DMS153 treated with DMSO at 0.1 percent for 48 hours (cell line): ENCODE measurements around the gene DVL1.
"Not testable (repeated sequence)": the region's sequence is repeated elsewhere in the genome, so short reads cannot be mapped to it uniquely, and the experiment has no call there.

Experiments
- DNase-seq: peaks from one replicate; lab custom pipeline; 2025; ENCODE audit not compliant: unreplicated experiment; lab: John Stamatoyannopoulos, UW

The DVL1 gene

DNA sequence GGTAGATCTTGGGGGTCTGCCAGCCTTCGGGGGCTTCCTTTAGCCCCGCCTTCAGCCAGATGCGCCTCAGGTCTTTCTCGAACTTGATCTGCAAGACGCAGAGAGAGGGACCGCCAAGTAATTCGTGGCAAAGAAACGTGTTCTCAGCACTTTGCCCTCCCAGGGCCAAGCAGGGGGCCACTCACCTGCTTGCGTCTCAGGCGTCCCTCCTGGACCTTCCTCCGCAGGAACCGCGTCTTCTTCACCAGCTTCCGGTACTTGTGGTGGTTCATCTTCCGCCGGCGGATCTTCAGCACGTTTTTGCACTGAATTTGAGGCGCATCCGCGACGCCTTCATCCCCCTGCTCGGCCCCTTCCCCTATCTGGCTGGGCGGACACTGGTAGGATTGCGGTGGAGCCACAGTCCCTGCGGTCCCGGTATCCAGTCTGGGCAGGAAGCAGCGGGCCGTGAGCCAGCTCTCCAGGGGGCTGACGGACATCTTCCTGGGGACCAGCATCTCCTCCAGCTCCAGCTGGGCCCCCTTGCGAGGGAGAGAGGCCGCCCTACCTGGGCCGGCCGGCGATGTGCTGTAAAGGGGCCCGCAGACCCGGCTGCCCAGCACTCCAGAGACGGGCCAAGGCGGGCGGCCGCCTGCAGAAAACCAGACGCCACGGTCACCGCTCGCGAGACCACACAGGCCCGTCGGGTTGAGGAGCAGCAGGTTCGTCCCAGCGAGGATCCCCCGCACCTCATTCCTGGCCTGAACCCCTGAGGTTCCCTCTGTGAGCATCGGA lies 24.8 kb upstream of the DVL1 start:
- no peak for DNase-seq

DNA sequence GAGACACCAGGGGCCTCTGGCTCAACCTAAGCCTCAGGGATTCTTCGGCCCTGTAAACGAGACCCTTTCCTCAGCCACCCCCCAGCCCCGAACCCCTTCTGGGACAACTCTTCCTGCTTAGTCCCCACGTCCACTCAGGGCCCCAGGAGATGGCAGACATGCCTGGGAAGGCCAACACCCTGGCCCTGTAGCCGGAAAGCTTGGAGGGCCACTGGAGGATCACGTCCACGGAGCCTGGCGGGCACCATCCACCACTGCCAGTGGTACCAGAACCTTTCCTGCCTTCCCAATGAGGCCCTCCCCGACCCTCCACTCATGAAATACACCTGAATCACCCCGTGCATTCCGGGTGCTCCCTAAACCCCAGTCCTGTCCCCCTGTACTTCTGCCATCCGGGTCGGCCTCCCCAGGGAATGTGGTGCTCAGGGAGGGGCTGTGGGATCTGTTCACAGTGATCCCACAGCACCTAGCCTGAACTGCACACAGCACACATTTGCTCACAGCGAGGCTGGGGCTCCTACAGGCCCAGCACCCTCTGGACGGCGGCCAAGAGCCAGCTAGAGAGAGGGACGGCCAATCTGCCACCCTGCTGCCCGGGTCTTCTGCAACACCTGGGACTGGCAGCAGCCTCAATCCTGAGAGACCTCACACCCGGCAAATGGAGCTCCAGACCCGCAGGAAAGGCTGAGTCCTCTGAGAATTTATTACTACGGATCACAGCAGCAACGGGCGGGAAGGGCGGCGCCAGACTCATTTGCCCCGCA lies 24.0 kb upstream of the DVL1 start:
- DNase-seq, result no peak

DNA sequence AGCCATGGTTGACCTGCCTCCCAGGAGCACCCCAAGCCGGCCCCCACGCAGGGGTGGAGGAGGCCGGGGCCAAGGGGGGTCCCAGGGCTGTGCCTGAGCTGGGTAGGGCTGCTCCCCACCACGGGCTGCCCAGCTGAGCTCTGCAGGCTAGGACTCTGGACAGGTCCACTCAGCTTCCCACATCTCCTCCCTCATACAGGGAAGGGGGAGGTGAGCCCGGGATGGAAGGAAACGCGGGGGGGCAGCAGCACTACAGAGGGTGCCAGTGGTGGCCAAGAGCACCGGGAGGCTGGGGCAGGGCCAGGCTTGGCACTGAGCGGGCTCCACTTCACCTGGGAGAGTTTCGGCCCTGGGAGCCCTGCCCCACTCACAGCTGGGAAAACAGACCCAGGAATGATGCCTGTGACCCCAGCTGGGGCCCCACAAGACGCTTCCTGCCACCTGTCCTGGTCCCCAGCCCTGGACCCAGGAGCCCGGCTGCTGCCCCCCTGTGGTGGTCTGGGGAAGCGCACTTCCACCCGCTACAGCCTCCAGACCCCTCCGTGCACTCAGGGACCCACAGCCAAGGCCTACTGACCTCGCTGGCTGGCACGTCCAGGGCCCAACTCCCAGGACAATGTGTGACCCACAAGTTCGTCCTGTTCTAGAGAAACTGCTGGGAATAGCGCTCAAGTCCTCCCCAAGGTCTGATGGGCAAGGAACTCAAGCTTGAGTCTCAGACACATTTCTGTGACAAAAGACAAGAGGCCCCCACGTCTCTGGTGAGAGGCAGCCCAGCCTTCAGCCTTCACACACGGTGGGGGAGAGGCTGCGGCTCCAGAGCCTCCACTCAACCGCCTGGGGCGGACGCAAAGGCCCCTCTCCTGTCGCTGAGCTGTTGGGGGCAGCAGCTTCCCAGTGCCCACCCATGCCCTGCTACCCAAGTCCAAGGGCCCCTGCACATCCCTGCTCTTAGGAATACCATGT lies 22.8 kb upstream of the DVL1 start:
- DNase-seq, result peak; percentile 50

DNA sequence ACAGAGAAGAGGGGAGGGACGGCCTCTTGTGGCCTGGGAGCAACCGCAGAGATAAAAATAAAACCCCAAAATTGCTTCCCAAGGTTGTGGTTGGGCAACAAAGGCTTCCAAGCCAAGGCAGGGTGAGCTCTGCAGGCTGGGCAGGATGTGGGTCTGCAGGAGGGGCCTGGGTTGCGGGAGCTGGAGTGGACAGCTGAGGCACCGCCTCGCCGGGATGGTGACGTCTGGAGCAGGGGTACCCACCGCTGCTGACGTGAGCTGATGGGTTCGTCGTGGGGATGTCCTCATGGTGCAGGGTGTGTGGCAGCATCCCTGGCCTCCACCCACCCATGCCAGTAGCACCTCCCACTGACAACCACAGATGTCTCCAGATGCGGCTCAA lies 22.1 kb upstream of the DVL1 start:
- DNase-seq, result no peak

DNA sequence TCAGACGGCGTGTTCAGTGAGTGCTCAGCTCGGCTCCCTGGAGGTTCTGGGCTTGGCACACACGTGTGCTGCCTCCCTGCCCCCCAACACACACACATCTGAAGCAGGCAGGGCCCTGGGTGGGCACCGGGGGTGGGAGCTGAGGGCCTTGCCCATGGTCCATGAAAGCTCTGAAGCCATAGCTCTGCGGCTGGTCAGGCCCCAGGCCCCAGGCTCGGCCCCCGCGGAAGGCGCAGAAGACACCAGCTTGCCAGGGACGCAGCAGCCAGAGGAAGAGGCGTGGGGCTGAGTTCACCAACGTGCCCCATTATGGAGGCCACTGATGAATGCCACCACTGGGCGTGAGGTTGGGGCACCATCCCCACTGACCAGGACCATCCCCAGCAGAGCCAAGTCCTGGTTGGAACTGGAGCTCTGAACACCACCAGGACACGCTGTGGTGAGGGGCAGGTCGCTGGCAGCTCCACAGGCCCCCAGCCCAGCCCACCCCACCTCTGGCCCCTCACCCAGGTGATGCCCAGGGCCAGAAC lies 21.6 kb upstream of the DVL1 start:
- no peak for DNase-seq

DNA sequence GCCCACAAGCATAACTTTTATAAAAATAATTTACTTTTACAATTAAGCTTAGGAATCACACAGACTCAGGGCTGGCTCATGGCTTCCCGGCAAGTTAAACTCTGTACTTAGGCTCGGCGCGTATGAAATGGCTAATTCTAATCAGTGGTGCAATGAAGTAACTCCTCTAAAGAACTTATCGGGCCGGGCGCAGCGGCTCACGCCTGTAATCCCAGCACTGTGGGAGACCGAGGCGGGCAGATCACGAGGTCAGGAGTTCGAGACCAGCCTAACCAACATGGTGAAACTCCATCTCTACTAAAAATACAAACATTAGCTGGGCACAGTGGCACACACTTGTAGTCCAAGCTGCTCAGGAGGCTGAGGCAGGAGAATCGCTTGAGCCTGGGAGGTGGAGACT lies 20.9 kb upstream of the DVL1 start:
- not testable (repeated sequence) for DNase-seq

DNA sequence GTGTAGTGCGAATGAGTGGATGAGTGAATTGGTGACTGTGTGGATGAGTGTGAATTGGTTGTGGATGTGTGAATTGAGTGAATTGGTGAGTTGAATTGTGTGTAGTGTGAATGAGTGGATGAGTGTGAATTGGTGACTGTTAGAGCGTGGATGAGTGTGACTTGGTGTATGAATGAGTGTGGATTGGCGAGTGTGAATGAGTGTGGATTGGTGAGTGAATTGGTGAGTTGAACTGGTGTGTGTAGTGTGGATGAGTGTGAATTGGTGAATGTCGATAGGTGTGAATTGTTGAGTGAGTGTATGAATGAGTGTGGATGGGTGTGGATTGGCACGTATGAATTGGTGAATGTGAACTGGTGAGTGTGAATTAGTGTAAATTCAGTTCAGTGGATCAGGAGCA lies 18.1 kb upstream of the DVL1 start:
- DNase-seq, result no peak

DNA sequence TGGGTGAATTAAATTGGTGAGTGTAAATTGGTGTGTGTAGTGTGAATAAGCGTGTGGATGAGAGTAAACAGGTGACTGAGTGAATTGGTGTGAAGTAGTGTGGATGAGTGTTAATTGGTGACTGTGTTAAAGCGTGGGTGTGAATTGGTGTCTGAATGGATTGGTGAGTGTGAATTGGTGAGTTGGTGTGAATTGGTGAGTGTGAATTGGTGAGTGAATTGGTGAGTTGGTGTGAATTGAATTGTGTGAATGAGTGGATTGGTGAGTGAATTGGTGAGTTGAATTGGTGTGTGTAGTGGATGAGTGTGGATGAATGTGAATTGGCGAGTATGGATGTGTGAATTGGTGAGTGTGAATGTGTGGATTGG lies 17.5 kb upstream of the DVL1 start:
- DNase-seq, result no peak

DNA sequence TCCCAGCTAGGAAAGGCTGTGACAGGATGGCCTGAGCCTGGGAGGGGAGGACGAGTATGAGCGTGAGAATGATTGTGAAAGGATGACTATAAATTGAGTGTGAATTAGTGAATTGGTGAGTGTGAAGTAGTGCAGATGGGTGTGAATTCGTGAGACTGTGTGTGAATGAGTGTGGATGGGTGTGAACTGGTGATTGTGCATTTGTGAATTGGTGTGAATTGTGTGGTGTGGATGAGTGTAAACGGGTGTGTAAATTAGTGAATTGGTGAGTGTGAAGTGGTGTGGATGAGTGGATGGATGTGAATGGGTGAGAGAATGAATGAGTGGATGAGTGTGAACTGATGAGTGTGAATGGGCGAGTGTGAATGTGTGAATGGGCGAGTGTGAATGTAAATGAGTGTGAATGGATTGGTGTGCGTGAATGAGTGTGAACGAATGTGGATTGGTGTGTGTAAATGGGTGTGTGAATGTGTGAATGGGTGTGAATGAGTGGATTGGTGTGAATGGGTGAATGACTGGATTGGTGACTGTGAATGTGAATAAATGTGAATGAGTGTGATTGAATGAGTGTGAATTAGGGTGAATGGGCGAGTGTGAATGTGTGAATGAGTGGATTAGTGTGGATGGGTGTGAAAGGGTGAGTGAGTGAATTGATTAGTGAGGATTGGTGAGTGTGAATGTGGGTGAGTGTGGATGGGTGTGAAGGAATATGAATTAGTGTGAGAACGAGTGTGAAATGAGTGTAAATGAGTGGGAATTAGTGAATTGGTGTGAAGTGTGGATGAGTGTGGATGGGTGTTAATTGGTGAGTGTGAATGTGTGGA lies 16.9 kb upstream of the DVL1 start:
- no peak for DNase-seq

DNA sequence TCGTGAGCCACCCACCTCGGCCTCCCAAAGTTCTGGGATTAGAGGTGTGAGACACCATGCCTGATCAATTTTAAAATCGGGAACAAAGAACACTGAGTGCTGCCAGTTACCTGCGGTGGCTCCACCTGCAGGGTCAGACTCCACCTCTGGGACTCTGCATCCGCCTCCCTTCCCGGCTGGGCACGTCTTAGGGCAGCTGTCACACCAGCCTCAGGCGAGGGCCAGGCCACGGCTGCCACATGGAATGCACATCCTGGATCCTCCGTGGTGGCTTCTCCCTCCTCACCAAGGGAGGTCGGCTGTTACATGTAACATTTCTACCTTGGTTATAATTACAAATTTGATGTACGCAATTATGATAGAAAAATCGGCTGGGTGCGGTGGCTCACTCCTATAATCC lies 15.0 kb upstream of the DVL1 start:
- DNase-seq, result no peak

DNA sequence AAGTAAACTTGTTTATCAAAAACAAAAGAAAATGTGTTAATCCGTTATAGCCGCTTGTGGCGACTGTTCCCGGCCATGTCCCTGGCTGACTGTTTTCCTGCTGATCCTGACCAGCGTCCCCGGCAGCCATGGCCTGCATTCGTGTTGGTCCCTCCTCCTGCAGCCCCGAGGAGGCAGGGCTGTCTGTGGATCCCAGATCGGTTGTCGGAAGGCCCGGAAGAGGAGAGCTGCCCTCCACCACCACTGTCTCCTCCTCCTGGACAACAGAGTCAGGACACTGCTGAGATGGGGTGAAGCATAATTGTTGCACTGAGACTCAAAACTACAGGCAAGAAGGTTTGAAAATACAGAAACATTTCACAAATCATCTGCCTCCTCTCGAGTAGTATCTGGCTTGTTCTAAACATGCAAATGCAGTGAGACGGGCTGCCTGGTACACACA lies 12.8 kb upstream of the DVL1 start:
- no peak for DNase-seq

DNA sequence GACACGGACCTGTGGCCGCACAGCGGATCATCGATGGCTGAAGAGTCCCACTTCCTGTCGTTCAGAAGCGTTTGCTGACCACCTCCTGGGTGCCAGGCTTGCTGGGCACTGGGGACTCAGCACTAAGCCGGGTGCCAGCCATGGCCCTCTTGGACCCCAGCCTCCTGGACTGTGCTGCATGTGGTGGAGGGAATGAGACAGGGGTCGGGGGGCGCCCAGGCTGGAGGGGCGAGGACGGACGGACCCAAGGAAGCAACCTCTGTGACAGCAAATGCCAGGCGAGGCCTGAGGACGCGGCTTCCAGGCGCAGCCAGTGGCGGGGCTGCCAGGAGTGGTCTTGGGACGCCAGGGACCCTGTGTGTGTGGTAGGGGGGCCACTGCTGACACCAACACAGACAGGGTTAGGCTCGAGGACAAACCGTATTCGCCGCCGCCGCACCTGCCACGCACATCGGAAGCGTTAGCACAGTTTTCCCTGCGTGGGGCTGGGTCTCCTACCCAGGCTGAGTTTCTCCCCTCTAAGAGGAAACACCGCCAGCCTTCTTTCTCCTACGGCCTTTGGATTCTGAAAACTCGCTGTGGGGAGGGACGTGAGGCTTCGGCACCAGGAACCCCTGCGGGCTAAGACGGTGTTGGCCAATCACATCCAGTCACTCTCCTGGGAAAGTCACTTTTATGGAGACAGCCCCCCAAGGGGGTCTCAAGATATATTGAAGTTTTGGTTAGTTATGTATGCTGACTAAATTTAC lies 12.2 kb upstream of the DVL1 start:
- DNase-seq, result no peak

DNA sequence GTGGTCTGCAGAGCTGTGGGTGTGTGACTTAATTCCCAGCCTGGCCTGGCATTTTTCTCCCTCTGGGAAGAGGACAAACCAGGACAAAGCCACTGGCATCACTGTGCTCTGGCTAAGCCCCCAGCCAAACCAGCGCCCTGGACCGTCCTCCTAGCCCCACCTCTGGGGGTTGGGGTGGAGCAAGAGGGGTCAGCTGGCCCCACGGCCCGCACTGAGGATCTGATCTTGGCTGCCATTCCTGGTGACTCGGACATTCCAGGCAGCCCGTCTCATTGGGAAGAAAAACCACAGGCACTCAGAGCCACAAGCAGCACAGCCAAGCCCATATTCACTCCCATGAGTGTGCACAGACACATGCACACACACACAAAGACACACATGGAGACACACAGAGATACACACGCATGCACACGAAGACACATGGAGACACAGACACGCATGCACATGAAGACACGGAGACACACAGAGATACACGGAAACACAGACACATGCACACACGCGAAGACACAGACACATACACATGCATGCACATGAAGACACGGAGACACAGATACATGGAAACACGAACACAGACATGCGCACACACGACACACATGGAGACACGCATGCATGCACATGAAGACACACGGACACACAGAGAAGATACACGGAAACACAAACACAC lies 11.4 kb upstream of the DVL1 start:
- DNase-seq, result no peak

DNA sequence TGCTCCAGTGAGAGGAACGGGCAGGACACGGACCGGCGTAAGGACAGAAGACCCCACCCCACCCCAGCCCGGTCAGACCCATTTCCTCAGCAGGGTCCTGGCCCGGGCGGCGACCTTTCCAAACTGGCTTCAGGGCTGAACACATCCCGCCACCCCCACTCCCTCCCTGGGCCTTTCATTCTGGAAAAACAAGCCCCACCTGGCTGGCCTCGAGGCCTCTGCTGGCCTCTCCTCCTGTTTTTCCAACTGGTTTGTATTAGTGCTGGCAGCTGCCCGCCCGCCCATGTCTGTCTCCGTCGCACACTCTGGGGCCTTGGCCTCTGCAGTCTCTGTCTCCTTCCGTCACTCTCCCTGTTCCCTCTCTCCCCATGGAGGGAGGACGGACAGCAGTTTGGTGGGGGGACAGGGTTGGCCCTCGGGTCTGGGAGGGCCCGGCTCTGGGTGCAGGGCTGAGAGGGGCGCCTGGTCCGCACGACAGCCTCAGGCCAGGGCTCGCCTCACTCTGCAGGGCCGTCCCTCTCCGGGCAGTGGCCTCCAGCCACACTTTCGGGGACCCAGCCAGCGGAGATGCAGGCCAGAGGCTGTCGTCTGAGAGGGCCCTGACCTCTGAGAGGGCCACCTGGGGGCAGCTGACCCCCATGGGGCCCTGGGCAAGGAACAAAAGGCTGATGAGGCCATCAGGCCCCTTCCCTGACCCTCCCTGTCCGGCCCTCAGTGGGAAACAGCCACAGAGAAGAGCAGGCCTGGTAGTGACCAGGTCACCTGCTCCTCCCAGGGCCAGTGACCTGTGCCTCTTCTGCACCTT lies 10.6 kb upstream of the DVL1 start:
- no peak for DNase-seq

DNA sequence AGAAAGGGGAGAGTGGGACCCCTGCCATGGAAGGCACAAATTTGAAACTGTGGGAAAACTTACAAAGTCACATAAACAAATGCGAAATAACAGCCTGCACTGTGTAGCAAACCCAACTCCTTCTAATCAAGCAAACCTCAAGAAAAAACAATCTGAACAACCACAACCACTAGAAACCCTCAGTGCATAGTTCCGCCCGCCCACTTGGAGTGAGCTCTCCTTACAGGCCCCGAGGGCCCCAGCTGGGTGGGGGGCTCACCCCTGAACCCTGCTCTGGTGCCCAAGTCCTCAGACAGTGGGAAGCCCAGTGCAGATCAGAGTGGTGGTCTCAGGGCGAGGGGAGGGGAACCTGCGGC lies 10.1 kb upstream of the DVL1 start:
- no peak for DNase-seq

DNA sequence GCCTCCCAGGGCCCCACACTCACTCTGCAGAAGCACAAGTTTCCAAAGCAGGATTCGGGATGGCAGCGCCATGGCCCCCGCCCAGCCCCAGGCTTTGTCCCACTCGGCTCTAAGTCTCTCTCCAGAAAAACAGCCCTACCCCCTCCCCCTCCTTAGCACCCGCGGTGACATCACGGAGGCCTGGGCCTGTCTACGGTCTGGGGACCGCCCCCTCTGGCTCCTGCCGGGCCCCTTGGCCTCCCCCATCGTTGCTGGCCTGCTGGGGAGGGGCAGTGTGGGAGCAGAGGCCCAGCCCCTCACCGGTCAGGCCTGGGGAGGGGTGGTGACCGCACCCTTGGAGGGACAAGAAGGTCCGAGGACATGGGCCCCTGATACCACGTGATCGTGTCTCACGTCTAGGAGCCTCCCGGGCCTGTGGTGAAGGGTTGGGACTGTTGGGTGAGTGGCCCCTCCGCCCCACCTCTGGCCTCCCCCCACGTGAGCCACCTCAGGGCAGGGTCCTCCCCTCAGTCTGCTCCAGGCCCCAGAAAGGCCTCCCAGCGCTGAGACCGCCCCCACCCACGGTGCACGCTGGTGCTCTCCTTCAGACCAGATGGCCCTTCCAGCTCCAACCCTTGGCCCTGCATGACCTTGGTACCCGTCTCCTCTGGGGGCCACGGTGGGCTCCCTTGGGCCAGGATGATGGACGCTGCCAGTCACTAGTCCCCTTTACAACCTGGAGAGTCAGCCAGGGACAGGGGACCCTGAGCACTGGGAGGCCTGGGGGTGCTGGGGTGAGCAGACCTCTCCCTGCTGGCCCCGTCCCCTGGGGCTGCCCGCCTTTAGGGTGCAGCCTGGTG lies 9.4 kb upstream of the DVL1 start, which contains the start of gene MXRA8:
Gene MXRA8 (minus strand): TSS at position 123 of the 839 bp plus-strand sequence. CDS start 51 bp downstream, at position 72.
- DNase-seq, result no peak

DNA sequence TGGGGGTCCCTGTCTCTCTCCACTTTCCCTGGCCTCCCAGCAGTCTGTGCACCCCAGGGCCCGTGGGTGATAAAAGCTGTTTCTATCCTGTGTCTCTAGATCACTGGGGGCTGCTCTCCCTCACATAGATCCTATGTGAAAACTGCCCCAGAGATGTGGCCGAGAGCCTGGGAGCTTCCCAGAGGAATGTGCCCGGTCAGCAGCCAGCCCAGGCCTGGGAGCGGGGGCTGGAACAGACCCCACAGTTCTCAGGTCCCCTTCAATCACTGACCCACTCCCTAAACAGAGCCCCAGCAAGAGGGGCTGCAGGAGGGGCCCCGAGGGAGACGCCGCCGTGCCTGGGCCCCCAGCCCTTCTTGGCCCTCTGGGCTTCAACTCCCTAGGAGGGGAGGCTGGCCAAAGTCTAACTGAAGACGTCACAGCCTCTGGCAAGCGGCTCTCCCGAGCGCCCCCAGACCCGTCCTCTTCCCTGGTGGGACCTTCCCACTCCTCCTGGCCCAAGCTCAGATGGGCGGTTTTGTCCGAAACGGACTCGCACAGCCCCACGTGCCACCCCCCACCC lies 8.7 kb upstream of the DVL1 start:
- DNase-seq, result no peak
